Medulla oblongata (tissue), 1 donor: Measurements from ENCODE around the gene CDK5.

Experiments used
- DNase-seq: peaks from one replicate; pipeline ENCODE4 v3.0.0-alpha.2; 2015; ENCODE audit errors: extremely low spot score

CDK5 gene

DNA sequence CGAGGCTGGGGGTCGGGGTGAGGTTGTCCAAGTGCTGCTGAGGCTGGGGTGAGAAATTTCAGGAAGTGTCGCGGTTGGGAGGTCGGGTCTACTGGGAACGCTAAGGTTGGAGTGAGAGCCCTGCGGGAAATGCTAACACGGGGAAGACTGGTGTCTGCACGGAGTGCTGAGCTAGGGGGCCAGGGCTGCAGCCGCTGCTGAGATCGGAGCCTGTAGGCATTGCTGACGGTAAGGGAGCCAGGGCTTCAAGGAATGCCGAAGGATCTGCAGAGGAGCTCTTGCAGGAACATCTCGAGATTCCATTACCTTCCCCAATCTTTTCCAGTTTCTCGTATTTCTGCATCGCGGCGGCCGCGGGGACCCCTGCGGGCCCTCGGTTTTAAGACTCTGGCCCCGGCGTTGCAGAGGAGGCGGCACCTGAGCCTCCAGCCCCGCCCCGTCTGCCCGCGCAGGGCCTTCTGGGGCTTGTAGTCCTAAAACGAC, at the start of gene CDK5:
Gene CDK5, minus strand, starts transcription at position 392 of the 483 bp plus-strand sequence. Its CDS starts 49 bp downstream, at position 343.
- no peak for DNase-seq

- no peak for DNase-seq
These were observed 46.9 kb upstream of the CDK5 start for GRCh38 chr7:151104411-151105235.

- no peak for DNase-seq
These were observed 46.3 kb upstream of the CDK5 start for GRCh38 chr7:151103973-151104372.

DNA sequence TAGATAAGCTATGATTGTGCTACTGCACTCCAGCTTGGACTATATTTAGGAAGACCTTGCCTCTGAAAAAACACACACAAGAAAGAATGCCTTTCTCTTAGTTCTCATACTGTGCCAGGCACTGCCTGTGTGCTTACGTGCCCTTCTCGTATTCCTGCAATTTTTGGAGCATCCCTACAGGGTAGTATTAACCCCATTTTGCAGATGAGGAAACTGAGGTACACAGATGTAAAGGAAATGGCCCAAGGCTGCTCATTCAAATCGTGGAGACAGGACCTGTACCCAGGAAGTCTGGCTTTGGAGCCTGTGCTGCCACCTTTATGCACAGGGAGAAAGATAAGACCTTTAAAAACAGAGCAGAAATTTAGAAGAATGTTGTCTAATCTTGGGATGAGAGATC, 45.3 kb upstream of the CDK5 start:
- DNase-seq = no peak

- DNase-seq = no peak
These were observed 44.1 kb upstream of the CDK5 start for GRCh38 chr7:151101621-151102396.

GRCh38 chr7:151100921-151101320, 43.2 kb upstream of the CDK5 start:
- DNase-seq = no peak

GRCh38 chr7:151099486-151100211, 42.0 kb upstream of the CDK5 start:
- DNase-seq = no peak

- no peak for DNase-seq
These were observed 38.3 kb upstream of the CDK5 start for GRCh38 chr7:151095828-151096475.

DNA sequence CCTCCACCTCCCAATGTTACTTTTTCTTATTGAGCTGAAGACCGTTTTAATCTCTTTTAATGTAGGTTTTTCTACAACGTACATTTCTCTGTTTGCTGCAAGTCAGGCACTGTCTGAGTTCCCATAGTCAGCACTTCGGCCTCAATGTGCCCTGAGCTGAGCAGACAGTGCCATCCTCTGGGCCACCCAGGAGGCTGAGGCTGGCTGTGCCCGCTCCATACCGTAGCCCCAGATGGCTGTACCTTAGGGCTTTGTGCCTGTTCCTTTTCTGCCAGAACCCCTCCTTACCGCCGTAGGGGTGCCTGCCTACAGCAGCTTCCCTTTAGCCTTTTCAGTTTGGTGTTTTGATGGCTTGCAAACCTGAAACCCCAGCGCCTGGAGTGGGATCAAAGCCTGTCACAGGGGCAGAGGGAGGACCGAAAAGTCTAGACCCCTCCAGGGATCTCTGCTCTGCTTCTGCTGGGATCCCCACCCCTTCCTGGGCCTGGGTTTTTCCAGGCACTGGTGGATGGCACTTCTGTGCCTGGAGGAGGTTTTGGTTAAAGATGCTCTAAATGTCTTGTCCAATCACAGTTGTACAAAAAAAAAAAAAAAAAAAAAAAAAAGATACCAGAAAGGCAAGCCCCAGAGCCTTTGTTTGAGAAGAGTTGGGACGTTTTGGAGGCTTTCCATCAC, 37.6 kb upstream of the CDK5 start:
- DNase-seq = no peak

DNA sequence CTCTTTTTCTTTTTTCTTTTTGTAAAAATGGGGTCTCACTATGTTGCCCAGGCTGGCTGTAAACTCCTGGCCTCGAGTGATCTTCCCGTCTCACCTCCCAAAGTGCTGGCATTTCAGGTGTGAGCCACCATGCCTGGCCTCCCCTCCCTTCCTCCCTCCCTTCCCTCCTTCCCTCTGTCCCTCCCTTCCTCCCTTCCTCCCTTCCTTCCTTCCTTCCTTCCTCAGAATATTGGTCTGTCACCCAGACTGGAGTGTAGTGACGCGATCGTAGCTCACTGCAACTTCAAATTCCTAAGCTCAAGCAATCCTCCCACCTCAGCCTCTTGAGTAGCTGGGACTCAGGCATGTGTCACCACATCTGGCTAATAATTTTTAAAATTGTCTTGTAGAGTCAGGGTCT, 37.0 kb upstream of the CDK5 start:
- DNase-seq = no peak

- no peak for DNase-seq
These were observed 36.1 kb upstream of the CDK5 start for GRCh38 chr7:151093748-151094147.

- no peak for DNase-seq
These were observed 34.3 kb upstream of the CDK5 start for GRCh38 chr7:151091988-151092387.

DNA sequence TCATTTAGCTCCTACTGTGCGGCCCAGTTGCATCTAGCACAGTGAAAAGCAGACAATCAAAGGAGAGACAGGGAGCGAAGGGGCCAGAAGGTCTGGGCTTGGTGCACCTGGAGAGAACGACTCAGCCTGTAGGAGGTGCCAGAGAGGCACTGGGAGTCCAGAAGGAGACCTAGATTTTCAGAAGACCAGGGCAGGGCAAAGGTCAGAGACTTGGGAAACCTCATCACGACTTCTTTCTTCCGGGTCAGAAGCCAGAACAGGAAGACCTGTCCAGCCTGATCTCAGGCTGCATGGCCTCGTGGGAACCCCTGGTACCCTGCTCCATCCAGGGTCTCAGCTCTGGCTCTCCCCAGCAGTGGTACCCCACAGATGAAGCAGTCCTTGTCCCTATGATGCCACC, 33.7 kb upstream of the CDK5 start:
- DNase-seq = no peak

DNA sequence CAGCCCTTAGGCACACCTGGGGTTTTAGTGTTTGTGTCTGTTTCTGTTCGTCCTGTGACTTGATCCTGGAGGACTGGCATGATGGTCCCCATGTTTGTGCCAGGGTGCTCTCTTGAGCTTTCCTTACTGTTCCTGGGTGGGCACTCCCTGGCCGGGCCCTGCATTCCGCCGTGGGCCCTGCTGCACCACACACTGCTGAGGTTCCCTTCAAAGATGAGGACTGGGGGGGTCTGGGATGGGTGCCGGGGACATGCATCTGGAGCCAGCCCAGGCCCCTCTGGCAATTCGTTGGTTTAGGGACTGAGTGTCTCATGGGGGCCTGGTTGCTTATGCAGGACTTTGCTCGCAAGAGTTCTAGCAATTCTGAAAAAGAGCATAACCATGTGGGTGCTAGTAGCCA, 33.3 kb upstream of the CDK5 start:
- DNase-seq = no peak

DNA sequence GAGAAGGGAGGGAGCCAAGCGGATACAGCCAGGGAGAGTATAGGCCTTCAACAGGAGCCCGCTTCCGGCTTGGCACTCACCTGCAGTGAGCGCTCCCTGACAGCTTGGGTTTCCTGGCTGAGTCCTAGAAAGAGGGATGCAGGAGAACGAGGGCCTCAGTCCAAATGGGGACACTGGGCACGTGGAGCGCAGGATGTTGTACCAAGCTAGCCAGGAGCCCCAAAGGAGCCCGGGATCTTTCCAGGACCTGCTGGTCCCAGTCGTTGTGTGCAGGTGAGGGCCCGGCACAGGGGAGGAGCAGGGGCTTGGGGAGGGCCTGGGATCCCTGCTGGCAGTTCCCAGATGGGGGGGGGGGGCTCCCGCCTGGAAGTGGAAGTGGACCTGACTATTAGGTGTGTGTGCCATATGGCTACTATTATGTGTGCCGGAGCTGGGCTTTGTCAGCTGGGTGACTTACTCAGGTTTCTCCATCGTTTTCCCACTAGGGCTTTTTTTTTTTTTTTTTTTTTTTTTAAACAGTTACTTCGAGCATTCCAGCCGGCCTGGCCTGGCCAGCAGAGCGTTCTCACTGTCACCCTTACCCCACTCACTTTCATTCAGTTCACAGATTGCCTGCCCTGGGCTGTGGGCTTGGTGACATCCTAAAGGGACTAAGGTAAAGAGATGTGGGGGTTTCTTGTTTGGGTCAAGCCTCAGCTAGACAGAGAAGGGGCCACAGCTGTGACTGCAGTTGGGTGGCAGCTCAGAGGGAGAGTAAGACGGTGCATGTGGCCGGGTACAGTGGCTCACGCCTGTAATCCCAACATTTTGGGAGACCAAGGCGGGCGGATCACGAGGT, 32.4 kb upstream of the CDK5 start:
- no peak for DNase-seq

- DNase-seq = peak; percentile 74
These were observed 31.4 kb upstream of the CDK5 start for GRCh38 chr7:151088856-151089699.

DNA sequence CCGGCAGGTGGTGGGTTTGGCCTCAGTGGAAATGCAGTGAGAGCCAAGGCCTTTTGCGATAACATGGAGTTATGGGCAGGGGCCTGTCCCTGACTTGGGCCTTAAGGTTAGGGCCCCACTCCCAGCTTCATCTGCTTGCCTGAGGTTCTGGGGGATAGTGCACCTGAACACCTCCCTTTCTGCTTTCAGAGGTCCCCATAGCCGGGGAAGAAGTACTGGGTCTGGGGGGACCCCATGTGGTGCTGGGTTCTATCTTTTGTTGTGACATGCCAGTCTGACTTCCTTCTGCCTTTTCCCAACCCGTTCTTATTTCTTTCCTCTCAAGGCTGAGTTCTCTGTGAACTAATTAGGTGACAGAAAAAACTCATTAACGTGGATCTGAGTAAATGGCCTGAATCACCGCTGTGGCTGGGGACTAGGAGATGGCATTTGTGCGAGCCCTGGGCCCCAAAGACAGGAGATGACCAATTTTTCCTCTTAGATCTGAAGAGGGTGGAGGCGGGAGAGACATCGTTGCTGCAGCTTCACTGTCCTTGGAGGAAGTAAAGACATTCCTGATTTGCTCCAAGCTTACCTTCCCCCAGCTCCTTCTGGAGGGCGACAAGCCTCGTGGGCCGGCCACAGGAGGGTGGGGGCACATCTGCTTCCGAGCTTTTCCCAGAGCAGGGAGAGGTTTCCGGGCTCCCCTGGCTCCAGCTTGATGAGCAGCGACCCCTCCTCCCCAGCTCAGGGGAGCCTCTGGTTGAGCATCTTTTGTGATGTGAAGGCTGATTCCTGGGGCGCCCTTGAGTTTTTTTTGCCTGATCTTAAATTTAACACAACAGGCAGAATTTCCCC, 30.5 kb upstream of the CDK5 start:
- no peak for DNase-seq

- DNase-seq = peak; percentile 67
These were observed 29.7 kb upstream of the CDK5 start for GRCh38 chr7:151087245-151088018.
